IMR-90 (cell line): ENCODE data around the gene PRKCH. TPM values are rescaled to one million over a fixed set of nuclear protein-coding genes. Genes with fewer than 3 reads are reported as not detected.

Source experiments
- ATAC-seq: fragments of 200-7000 bp; cut with Tn5 transposase; 2 replicates; pipeline ENCODE4 v1.9.1; 2020; ENCODE audit warnings: low read depth, mild to moderate bottlenecking, moderate library complexity
- BruUV-seq: library from RNA; stranded (reverse); fragments of 400-500 nt; replicated peaks from 2 replicates; lab custom pipeline; 2021; lab: Mats Ljungman, UMichigan
- CTCF ChIA-PET: fragments of 300-600 bp; formaldehyde crosslinking; extraction: SDS; loops from one replicate; lab custom pipeline; 2021; ENCODE audit warnings: antibody characterized with exemption; lab: Yijun Ruan, JAX
- POLR2A ChIA-PET: fragments of 300-600 bp; sonication (Branson Sonifier 250); formaldehyde crosslinking; loops from one replicate; lab custom pipeline; 2022; ENCODE audit warnings: antibody characterized with exemption; ENCODE audit not compliant: unreplicated experiment; lab: Charles Lee
- DNase-seq: peaks from one replicate; pipeline ENCODE4 v3.0.0; 2013
- H2AFZ ChIP-seq: replicated peaks from 2 replicates; pipeline ENCODE3; 2013; ENCODE audit warnings: low read length, mild to moderate bottlenecking; ENCODE audit not compliant: poor library complexity
- H2AK5ac ChIP-seq: 2 replicates; pipeline ENCODE4 v1.6.1; 2013; ENCODE audit warnings: low read depth, low read length, inconsistent platforms
- H2AK9ac ChIP-seq: replicated peaks from 2 replicates; pipeline ENCODE3; 2013; ENCODE audit warnings: mild to moderate bottlenecking, low read depth, low read length, moderate library complexity; ENCODE audit not compliant: poor library complexity
- H2BK120ac ChIP-seq: 2 replicates; pipeline ENCODE4 v1.6.1; 2013; ENCODE audit warnings: low read depth, low read length, inconsistent platforms
- H2BK15ac ChIP-seq: 3 replicates; pipeline ENCODE4 v1.6.1; 2013; ENCODE audit warnings: low read depth, low read length, inconsistent platforms
- H2BK20ac ChIP-seq: 2 replicates; pipeline ENCODE4 v1.6.1; 2013; ENCODE audit warnings: low read depth, mild to moderate bottlenecking, inconsistent platforms, low read length, moderate library complexity
- H2BK5ac ChIP-seq: 2 replicates; pipeline ENCODE4 v1.6.1; 2013; ENCODE audit warnings: mild to moderate bottlenecking, low read depth, low read length, inconsistent platforms; ENCODE audit not compliant: poor library complexity, severe bottlenecking
- H3K14ac ChIP-seq: replicated peaks from 2 replicates; pipeline ENCODE4 v1.6.1; 2013; ENCODE audit warnings: low read depth, low read length, inconsistent platforms
- H3K18ac ChIP-seq: 2 replicates; pipeline ENCODE4 v1.6.1; 2013; ENCODE audit warnings: low read depth, low read length, control low read depth
- H3K23ac ChIP-seq: 2 replicates; pipeline ENCODE4 v1.6.1; 2013; ENCODE audit warnings: low read depth, low read length, inconsistent platforms
- H3K27ac ChIP-seq: 2 replicates; pipeline ENCODE4 v1.5.1; 2013; ENCODE audit warnings: mild to moderate bottlenecking, control low read depth, low read length; ENCODE audit not compliant: insufficient read depth
- H3K27me3 ChIP-seq: 2 replicates; pipeline ENCODE4 v1.6.1; 2013; ENCODE audit warnings: low read length; ENCODE audit not compliant: control insufficient read depth, insufficient read depth
- H3K36me3 ChIP-seq: 2 replicates; pipeline ENCODE4 v1.6.1; 2013; ENCODE audit warnings: low read length, mixed read lengths; ENCODE audit not compliant: control insufficient read depth, insufficient read depth
- H3K4ac ChIP-seq: 2 replicates; pipeline ENCODE4 v1.6.1; 2013; ENCODE audit warnings: low read depth, low read length, inconsistent platforms
- H3K4me1 ChIP-seq: 2 replicates; pipeline ENCODE4 v1.6.1; 2013; ENCODE audit warnings: low read length, mixed read lengths; ENCODE audit not compliant: control insufficient read depth, insufficient read depth
- H3K4me2 ChIP-seq: 2 replicates; pipeline ENCODE4 v1.6.1; 2013; ENCODE audit warnings: low read depth, mild to moderate bottlenecking, control low read depth, low read length, moderate library complexity
- H3K4me3 ChIP-seq: 2 replicates; pipeline ENCODE4 v1.5.1; 2013; ENCODE audit warnings: low read depth, mild to moderate bottlenecking, control low read depth, low read length, moderate library complexity; ENCODE audit not compliant: insufficient read depth
- H3K56ac ChIP-seq: 2 replicates; pipeline ENCODE4 v1.6.1; 2013; ENCODE audit warnings: low read length, inconsistent platforms; ENCODE audit not compliant: insufficient read depth; ENCODE audit errors: extremely low read depth
- H3K79me1 ChIP-seq, 2 experiments: 2 replicates each; pipeline ENCODE4 v1.6.1; 2013; ENCODE audit warnings: low read length in 2 of 2, inconsistent platforms in 1 of 2, low read depth in 1 of 2
- H3K9ac ChIP-seq: 2 replicates; pipeline ENCODE4 v1.6.1; 2013; ENCODE audit warnings: low read depth, low read length, control low read depth
- H3K9me1 ChIP-seq: 2 replicates; pipeline ENCODE4 v1.6.1; 2013; ENCODE audit warnings: low read length, inconsistent platforms; ENCODE audit not compliant: insufficient read depth
- H3K9me3 ChIP-seq: 2 replicates; pipeline ENCODE4 v1.6.1; 2013; ENCODE audit warnings: low read length; ENCODE audit not compliant: control insufficient read depth, insufficient read depth
- H4K20me1 ChIP-seq: 2 replicates; pipeline ENCODE4 v1.6.1; 2013; ENCODE audit warnings: low read length, inconsistent platforms; ENCODE audit not compliant: insufficient read depth
- H4K5ac ChIP-seq: 2 replicates; pipeline ENCODE4 v1.6.1; 2013; ENCODE audit warnings: mild to moderate bottlenecking, low read depth, low read length, control low read depth
- H4K8ac ChIP-seq, 2 experiments: 2 replicates each; pipeline ENCODE4 v1.6.1; 2013; ENCODE audit warnings: low read depth in 2 of 2, low read length in 2 of 2, control low read depth in 1 of 2, inconsistent platforms in 1 of 2
- H4K91ac ChIP-seq: 2 replicates; pipeline ENCODE4 v1.6.1; 2013; ENCODE audit warnings: low read depth, low read length, inconsistent platforms; ENCODE audit not compliant: insufficient read depth
- BHLHE40 ChIP-seq: fragments of 150-350 bp; IDR thresholded peaks from 2 replicates; pipeline ENCODE4 v1.6.1; 2016; ENCODE audit warnings: mild to moderate bottlenecking, low read depth, low read length
- CEBPB ChIP-seq: IDR thresholded peaks from 2 replicates; pipeline ENCODE4 v1.6.1; 2012; ENCODE audit warnings: low read depth, low read length, improper control_type of control experiment
- ELK1 ChIP-seq: fragments of 150-350 bp; IDR thresholded peaks from 2 replicates; pipeline ENCODE4 v1.6.1; 2016; ENCODE audit warnings: low read depth, mild to moderate bottlenecking, low read length, moderate library complexity, borderline replicate concordance
- FOS ChIP-seq: fragments of 150-350 bp; IDR thresholded peaks from 2 replicates; pipeline ENCODE4 v1.6.1; 2016; ENCODE audit warnings: low read depth, low read length
- MAFK ChIP-seq: IDR thresholded peaks from 2 replicates; pipeline ENCODE4 v1.6.1; 2012; ENCODE audit warnings: low read depth, low read length, improper control_type of control experiment
- NFE2L2 ChIP-seq: fragments of 150-350 bp; IDR thresholded peaks from 2 replicates; pipeline ENCODE4 v1.6.1; 2016; ENCODE audit warnings: low read depth, mild to moderate bottlenecking, low read length
- SMC3 ChIP-seq: fragments of 150-350 bp; IDR thresholded peaks from 2 replicates; pipeline ENCODE4 v1.6.1; 2016; ENCODE audit warnings: low read depth, mild to moderate bottlenecking, antibody characterized with exemption, low read length, moderate library complexity
- WGBS, 2 experiments: methylation state at CpG; one replicate each; pipeline versions ENCODE4 v1.1.5 to v1.1.7; 2013; ENCODE audit warnings: missing lambda C conversion rate in 2 of 2; ENCODE audit not compliant: insufficient read length in 1 of 2; ENCODE audit errors: extremely low coverage in 2 of 2; 5-methylcytosine and 5-hydroxymethylcytosine counted together
- dilution Hi-C: fragments of 300-500 bp; cut with HindIII; formaldehyde crosslinking; loops from one replicate; pipeline ENCODE4 v1.14.3; 2018; ENCODE audit warnings: low sequenced_read_pairs; ENCODE audit not compliant: unreplicated experiment
- in situ Hi-C: fragments of 300-500 bp; cut with MboI; formaldehyde crosslinking; loops from 3 replicates; pipeline ENCODE4 v1.14.3; 2019; ENCODE audit warnings: low sequenced_read_pairs, inconsistent platforms, mixed read lengths
- intact Hi-C: fragments of 100-400 bp; cut with micrococcal nuclease; formaldehyde crosslinking; loops from 2 replicates; pipeline ENCODE4 v1.10.0; 2022
- polyA plus RNA-seq, 3 experiments: library from polyadenylated mRNA; depleted of rRNA; stranded (reverse); fragments of >200 nt; gene quantifications; 2 replicates each; pipeline ENCODE4 v1.2.3, GENCODE V29; 2012; ENCODE audit warnings: low replicate concordance in 1 of 3
- total RNA-seq: library from RNA; depleted of rRNA; stranded (reverse); fragments of >200 nt; gene quantifications from 2 replicates; pipeline ENCODE4 v1.2.3, GENCODE V29; 2012

The PRKCH gene
- total and polyA plus RNA-seq, 2 of the 4 experiments (the other 2 are of a cell fraction): 1.6 to 2.3 TPM

GRCh38 chr14:61588419-61588901 is 267.1 kb downstream of the PRKCH start:
- Histone ChIP-seq H2BK120ac (peak overlapping the region; percentile 97), H3K79me1 (peaks cover 6 to 22% of the 10 kb centered on the region in 2 experiments; a peak in 3 of 4 replicates), H3K4me3 (no peak overlapping the region), H4K5ac (peak overlapping the region; percentile 31; the same call in 1 of the 2 replicates), H2BK20ac (peak overlapping the region; percentile 74), H3K18ac (peak overlapping the region; percentile 44), H3K23ac (no peak overlapping the region), H3K9ac (no peak overlapping the region), H2BK15ac (peak overlapping the region; percentile 96), H3K14ac (0 out of 2 replicates have a peak overlapping the region, but pooled peaks have one; percentile 34), H2BK5ac (peak overlapping the region; percentile 88), H3K27me3 (no peaks in the 10 kb centered on the region), H3K4ac (peak overlapping the region; percentile 29), H4K91ac (peak overlapping the region; percentile 26; the same call in 1 of the 2 replicates), H2AK5ac (peak overlapping the region; percentile 35; the same call in 1 of the 2 replicates), H3K36me3 (no peaks in the 10 kb centered on the region), H3K9me3 (0 out of 2 replicates have a peak, but pooled peaks cover 2% of the 10 kb centered on the region), H4K20me1 (no peaks in the 10 kb centered on the region), H3K4me2 (peak overlapping the region; percentile 23; the same call in 1 of the 2 replicates), H2AFZ (no peak overlapping the region), H3K27ac (peak overlapping the region; percentile 7), H3K4me1 (peaks cover 33% of the 10 kb centered on the region), H3K9me1 (peaks cover 22% of the 10 kb centered on the region), H4K8ac (peak overlapping the region; percentile 20 to 67; a peak in 1 of 4 replicates), H3K56ac (no peak overlapping the region), H2AK9ac (no peak overlapping the region)
- POLR2A ChIA-PET: interaction anchor here (0.5 kb wide), 2 partner anchors 113 to 245 kb away, joined by 3 to 9 read pairs; no protein-coding TSS in a partner anchor
- intact Hi-C loops (no loop called here), dilution Hi-C loops (no loop called here), in situ Hi-C loops (no loop called here)
- DNase-seq: peak; percentile 80
- peak; percentile 35 for ATAC-seq
- CTCF ChIA-PET: no interaction called here
- WGBS, 2 experiments: no CpG with 5 or more reads among the region's 6 CpGs
- TF ChIP-seq MAFK (no peak), CEBPB (peak; percentile 12; the same call in 1 of the 2 replicates), BHLHE40 (peak; percentile 38; the same call in 1 of the 2 replicates), FOS (0 out of 2 replicates have a peak, but pooled peaks have one; percentile 9), ELK1 (no peak), NFE2L2 (no peak), SMC3 (0 out of 2 replicates have a peak, but pooled peaks have one; percentile 13)
- no TSS peak for BruUV-seq
